PC-3 (cell line): ENCODE results near the gene STAT1. TPM values are rescaled to one million over a fixed set of nuclear protein-coding genes. Genes with fewer than 3 reads are reported as not detected.

Experiments
- ATAC-seq: fragments of 200-7000 bp; cut with Tn5 transposase; 2 replicates; pipeline ENCODE4 v1.9.1; 2020; ENCODE audit warnings: mild to moderate bottlenecking, moderate library complexity
- BruUV-seq: library from RNA; stranded (reverse); fragments of 400-500 nt; replicated peaks from 2 replicates; lab custom pipeline; 2021; lab: Mats Ljungman, UMichigan
- CTCF ChIA-PET: fragments of 300-600 bp; sonication (Branson Sonifier 250); formaldehyde crosslinking; loops from one replicate; lab custom pipeline; 2022; ENCODE audit warnings: antibody characterized with exemption; lab: Charles Lee
- POLR2A ChIA-PET: fragments of 300-600 bp; sonication (Branson Sonifier 250); formaldehyde crosslinking; loops from one replicate; lab custom pipeline; 2022; ENCODE audit warnings: antibody characterized with exemption; ENCODE audit not compliant: unreplicated experiment; lab: Charles Lee
- DNase-seq: peaks from one replicate; pipeline ENCODE4 v3.0.0-alpha.2; 2015
- H2AFZ ChIP-seq: fragments of 300-600 bp; sonication (generic); 2 replicates; pipeline ENCODE4 v1.6.0; 2016; ENCODE audit warnings: antibody characterized with exemption, low read length
- H3F3A ChIP-seq: fragments of 300-600 bp; sonication (generic); one replicate; pipeline ENCODE4 v1.6.0; 2017; ENCODE audit warnings: antibody characterized with exemption, low read length, control low read depth, mild to moderate bottlenecking; ENCODE audit not compliant: unreplicated experiment
- H3K27ac ChIP-seq: fragments of 300-600 bp; sonication (generic); 2 replicates; pipeline ENCODE4 v1.5.1; 2016; ENCODE audit warnings: mild to moderate bottlenecking, low read length
- H3K27me3 ChIP-seq: fragments of 300-600 bp; sonication (generic); 2 replicates; pipeline ENCODE4 v1.6.1; 2016; ENCODE audit warnings: low read length, mixed read lengths
- H3K36me3 ChIP-seq: fragments of 300-600 bp; sonication (generic); 2 replicates; pipeline ENCODE4 v1.6.1; 2016; ENCODE audit warnings: low read depth, mixed run types, low read length, mixed read lengths
- H3K4me1 ChIP-seq: fragments of 300-600 bp; sonication (generic); 2 replicates; pipeline ENCODE4 v1.5.1; 2016; ENCODE audit warnings: low read length; ENCODE audit not compliant: insufficient read depth
- H3K4me2 ChIP-seq: fragments of 300-600 bp; sonication (generic); 2 replicates; pipeline ENCODE4 v1.6.0; 2016; ENCODE audit warnings: low read length
- H3K4me3 ChIP-seq: fragments of 300-600 bp; sonication (generic); 2 replicates; pipeline ENCODE4 v1.5.1; 2016; ENCODE audit warnings: mild to moderate bottlenecking, low read length, mixed read lengths
- H3K79me2 ChIP-seq: fragments of 300-600 bp; sonication (generic); 2 replicates; pipeline ENCODE4 v1.6.1; 2017; ENCODE audit warnings: low read length, mixed read lengths
- H3K9ac ChIP-seq: fragments of 300-600 bp; sonication (generic); 2 replicates; pipeline ENCODE4 v1.6.0; 2016; ENCODE audit warnings: mild to moderate bottlenecking, low read length
- H3K9me2 ChIP-seq: fragments of 300-600 bp; sonication (generic); replicated peaks from 2 replicates; pipeline ENCODE4 v1.6.1; 2016; ENCODE audit warnings: mixed run types, low read length, mixed read lengths
- H3K9me3 ChIP-seq: fragments of 300-600 bp; sonication (generic); 2 replicates; pipeline ENCODE4 v1.6.1; 2016; ENCODE audit warnings: low read length, mixed read lengths
- H4K20me1 ChIP-seq: fragments of 300-600 bp; sonication (generic); 2 replicates; pipeline ENCODE4 v1.6.1; 2016; ENCODE audit warnings: low read length, mixed read lengths
- EZH2 ChIP-seq: fragments of 300-600 bp; sonication (generic); IDR thresholded peaks from one replicate; pipeline ENCODE4 v1.6.1; 2017; ENCODE audit warnings: antibody characterized with exemption, mild to moderate bottlenecking, low read length; ENCODE audit not compliant: unreplicated experiment
- EZH2phosphoT487 ChIP-seq: fragments of 300-600 bp; sonication (generic); IDR thresholded peaks from 2 replicates; pipeline ENCODE4 v1.6.1; 2018; ENCODE audit warnings: mild to moderate bottlenecking, antibody characterized with exemption, low read length, borderline replicate concordance
- intact Hi-C: fragments of 100-400 bp; cut with micrococcal nuclease; formaldehyde crosslinking; loops from 2 replicates; pipeline ENCODE4 v1.9.0; 2023
- total RNA-seq: library from RNA; depleted of rRNA; stranded (reverse); fragments of >200 nt; gene quantifications from 2 replicates; pipeline ENCODE4 v1.2.3, GENCODE V29; 2014
- TF ChIP-seq, protein P1 (sequence below): fragments of 300-600 bp; sonication (generic); conservative IDR thresholded peaks from 2 replicates; pipeline ENCODE4 v1.5.1; 2017; ENCODE audit warnings: antibody characterized with exemption, low read depth, mild to moderate bottlenecking, low read length

Gene STAT1
- total RNA-seq, 1 experiment from 2014 or later, result 47.9 TPM

DNA sequence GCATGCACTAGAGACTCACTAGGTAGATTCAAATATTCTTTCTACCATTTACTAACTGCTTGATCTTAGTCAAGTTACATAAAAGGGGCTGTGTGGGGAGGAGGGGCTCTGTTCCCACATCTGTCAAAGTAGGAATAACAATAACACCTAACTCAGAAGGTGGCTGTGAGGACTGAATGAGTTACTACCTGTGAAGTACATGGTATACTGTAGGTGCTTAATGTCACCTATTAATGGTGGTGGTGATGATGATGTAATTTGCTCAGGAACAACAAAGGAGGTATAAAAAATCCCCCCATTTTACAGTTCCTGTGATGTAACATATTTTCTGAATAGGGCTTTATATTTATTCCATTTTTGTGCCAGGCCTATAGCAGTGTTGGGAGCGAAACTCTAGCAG lies 40.7 kb downstream of the STAT1 start:
- CTCF ChIA-PET, result interaction anchor here (0.6 kb wide), 1 partner anchor 28 kb away, joined by 3 read pairs; no protein-coding TSS in a partner anchor
- POLR2A ChIA-PET, result no interaction called here

GRCh38 chr2:190972846-190973245 lies 41.1 kb downstream of the STAT1 start:
- intact Hi-C loops, result no loop called here
- Histone ChIP-seq H4K20me1 (no peaks in the 10 kb centered on the region), H3K9me2 (no peaks in the 10 kb centered on the region), H3K4me1 (no peaks in the 10 kb centered on the region), H3K4me2 (no peak overlapping the region), H3K27ac (no peak overlapping the region), H3K27me3 (no peaks in the 10 kb centered on the region), H3F3A (no peaks in the 10 kb centered on the region), H3K4me3 (no peak overlapping the region), H2AFZ (no peak overlapping the region), H3K9me3 (no peaks in the 10 kb centered on the region), H3K36me3 (peaks cover 85% of the 10 kb centered on the region), H3K79me2 (no peaks in the 10 kb centered on the region), H3K9ac (no peak overlapping the region)
- DNase-seq, result no peak
- no peak for TF ChIP-seq EZH2
- TF ChIP-seq, protein P1, sequence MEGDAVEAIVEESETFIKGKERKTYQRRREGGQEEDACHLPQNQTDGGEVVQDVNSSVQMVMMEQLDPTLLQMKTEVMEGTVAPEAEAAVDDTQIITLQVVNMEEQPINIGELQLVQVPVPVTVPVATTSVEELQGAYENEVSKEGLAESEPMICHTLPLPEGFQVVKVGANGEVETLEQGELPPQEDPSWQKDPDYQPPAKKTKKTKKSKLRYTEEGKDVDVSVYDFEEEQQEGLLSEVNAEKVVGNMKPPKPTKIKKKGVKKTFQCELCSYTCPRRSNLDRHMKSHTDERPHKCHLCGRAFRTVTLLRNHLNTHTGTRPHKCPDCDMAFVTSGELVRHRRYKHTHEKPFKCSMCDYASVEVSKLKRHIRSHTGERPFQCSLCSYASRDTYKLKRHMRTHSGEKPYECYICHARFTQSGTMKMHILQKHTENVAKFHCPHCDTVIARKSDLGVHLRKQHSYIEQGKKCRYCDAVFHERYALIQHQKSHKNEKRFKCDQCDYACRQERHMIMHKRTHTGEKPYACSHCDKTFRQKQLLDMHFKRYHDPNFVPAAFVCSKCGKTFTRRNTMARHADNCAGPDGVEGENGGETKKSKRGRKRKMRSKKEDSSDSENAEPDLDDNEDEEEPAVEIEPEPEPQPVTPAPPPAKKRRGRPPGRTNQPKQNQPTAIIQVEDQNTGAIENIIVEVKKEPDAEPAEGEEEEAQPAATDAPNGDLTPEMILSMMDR, result no peak
- TF ChIP-seq EZH2phosphoT487, result no peak
- BruUV-seq, result no TSS peak
- POLR2A ChIA-PET, result no interaction called here
- CTCF ChIA-PET, result interaction anchor here (0.6 kb wide), 1 partner anchor 28 kb away, joined by 3 read pairs; no protein-coding TSS in a partner anchor
- ATAC-seq, result no peak

More for the DNA sequence above, 40.7 kb downstream of the STAT1 start:
- Histone ChIP-seq H3K27ac (no peak overlapping the region), H4K20me1 (no peaks in the 10 kb centered on the region), H3F3A (no peaks in the 10 kb centered on the region), H2AFZ (no peak overlapping the region), H3K27me3 (no peaks in the 10 kb centered on the region), H3K9me2 (no peaks in the 10 kb centered on the region), H3K4me2 (no peak overlapping the region), H3K36me3 (peaks cover 81% of the 10 kb centered on the region), H3K4me3 (no peak overlapping the region), H3K79me2 (no peaks in the 10 kb centered on the region), H3K4me1 (peaks cover 3% of the 10 kb centered on the region), H3K9me3 (no peaks in the 10 kb centered on the region), H3K9ac (no peak overlapping the region)
- intact Hi-C loops, result no loop called here
- no TSS peak for BruUV-seq
- TF ChIP-seq, protein P1, result no peak
- TF ChIP-seq EZH2phosphoT487 (no peak), EZH2 (no peak)
- ATAC-seq (no peak), DNase-seq (no peak)

DNA sequence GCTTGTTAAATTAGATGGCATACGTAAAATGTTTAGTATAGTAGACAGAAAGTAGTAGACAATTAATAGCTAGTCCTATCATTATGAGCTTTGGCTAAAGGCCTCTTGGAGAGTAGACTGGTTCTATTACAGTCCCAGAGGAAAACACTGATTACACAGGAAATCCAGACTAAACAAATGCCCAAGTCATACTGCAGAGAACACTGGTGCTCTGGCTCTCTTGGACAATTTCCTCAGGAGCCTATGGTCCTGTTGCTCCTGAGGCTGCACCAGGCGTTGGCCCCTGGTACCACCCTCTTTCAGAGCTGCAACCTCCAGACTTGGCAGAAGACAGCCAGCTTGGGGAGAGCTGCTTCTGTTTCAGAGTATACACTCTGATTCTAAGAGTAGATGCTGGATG lies 41.8 kb downstream of the STAT1 start:
- Histone ChIP-seq H3K4me2 (no peak overlapping the region), H3K4me3 (no peak overlapping the region), H2AFZ (no peak overlapping the region), H3K4me1 (no peaks in the 10 kb centered on the region), H3K9me3 (no peaks in the 10 kb centered on the region), H3K9me2 (no peaks in the 10 kb centered on the region), H3K36me3 (peaks cover 82% of the 10 kb centered on the region), H3K9ac (no peak overlapping the region), H3K79me2 (no peaks in the 10 kb centered on the region), H3K27ac (no peak overlapping the region), H3K27me3 (no peaks in the 10 kb centered on the region), H4K20me1 (no peaks in the 10 kb centered on the region), H3F3A (no peaks in the 10 kb centered on the region)
- intact Hi-C loops, result no loop called here
- DNase-seq (no peak), ATAC-seq (no peak)
- POLR2A ChIA-PET, result no interaction called here
- no TSS peak for BruUV-seq
- TF ChIP-seq EZH2phosphoT487 (no peak), EZH2 (no peak)
- TF ChIP-seq, protein P1, result no peak
- CTCF ChIA-PET, result no interaction called here
